Fibroblast of lung (primary cell): ENCODE results near the gene DPP7. TPM values are rescaled to one million over a fixed set of nuclear protein-coding genes. Genes with fewer than 3 reads are reported as not detected.
"Not testable (repeated sequence)": the region's sequence is repeated elsewhere in the genome, so short reads cannot be mapped to it uniquely, and the experiment has no call there.

Experiments
- DNase-seq, 2 donors: peaks; one replicate each; pipeline versions ENCODE4 v3.0.0 to v3.0.0-alpha.2; 2010; ENCODE audit warnings: low read depth in 2 of 2
- H2AFZ ChIP-seq: 2 replicates; pipeline ENCODE4 v1.5.1; 2012; ENCODE audit warnings: low read length, control low read depth, inconsistent platforms
- H3K27ac ChIP-seq: 2 replicates; pipeline ENCODE4 v1.5.1; 2011; ENCODE audit warnings: low read length, control low read depth; ENCODE audit not compliant: insufficient read depth
- H3K27me3 ChIP-seq: 2 replicates; pipeline ENCODE4 v1.5.1; 2011; ENCODE audit warnings: mild to moderate bottlenecking, low read length; ENCODE audit not compliant: control insufficient read depth, insufficient read depth
- H3K36me3 ChIP-seq: 2 replicates; pipeline ENCODE4 v1.5.1; 2011; ENCODE audit warnings: low read length; ENCODE audit not compliant: control insufficient read depth, insufficient read depth
- H3K4me1 ChIP-seq: 2 replicates; pipeline ENCODE4 v1.5.1; 2011; ENCODE audit warnings: low read length; ENCODE audit not compliant: control insufficient read depth, insufficient read depth; ENCODE audit errors: extremely low read depth
- H3K4me2 ChIP-seq: 2 replicates; pipeline ENCODE4 v1.5.1; 2011; ENCODE audit warnings: low read length, control low read depth; ENCODE audit not compliant: insufficient read depth; ENCODE audit errors: extremely low read depth
- H3K4me3 ChIP-seq, 4 experiments: fragments of 200-600 bp in 1 of 4; sonication (generic) in 1 of 4; replicated peaks in 1 of 4; 2 replicates each; pipeline ENCODE4 v1.5.1; 2011 to 2016; ENCODE audit warnings: low read length in 4 of 4, low read depth in 3 of 4, mild to moderate bottlenecking in 3 of 4, control low read depth in 2 of 4, inconsistent platforms in 1 of 4, mixed read lengths in 1 of 4; ENCODE audit not compliant: insufficient read depth in 1 of 4; ENCODE audit errors: control extremely low read depth in 1 of 4
- H3K79me2 ChIP-seq: 2 replicates; pipeline ENCODE4 v1.5.1; 2012; ENCODE audit warnings: mild to moderate bottlenecking, low read length, inconsistent platforms; ENCODE audit not compliant: control insufficient read depth, insufficient read depth
- H3K9ac ChIP-seq: 2 replicates; pipeline ENCODE4 v1.5.1; 2011; ENCODE audit warnings: mild to moderate bottlenecking, low read length, control low read depth; ENCODE audit not compliant: insufficient read depth
- H3K9me3 ChIP-seq: 2 replicates; pipeline ENCODE4 v1.5.1; 2012; ENCODE audit warnings: low read depth, low read length; ENCODE audit not compliant: control insufficient read depth, insufficient read depth
- H4K20me1 ChIP-seq: 2 replicates; pipeline ENCODE4 v1.5.1; 2011; ENCODE audit warnings: low read length; ENCODE audit not compliant: control insufficient read depth, insufficient read depth; ENCODE audit errors: extremely low read depth
- EZH2 ChIP-seq: IDR thresholded peaks from 2 replicates; pipeline ENCODE4 v1.5.1; 2012; ENCODE audit warnings: low read length, control low read depth, mild to moderate bottlenecking; ENCODE audit errors: missing control alignments
- polyA plus RNA-seq, 2 donors: library from polyadenylated mRNA; depleted of rRNA in 1 of 2; stranded (reverse) in 1 of 2; unstranded in 1 of 2; fragments of >200 nt; gene quantifications; 2 replicates each; pipeline ENCODE4 v1.2.1, GENCODE V29; 2011 to 2012; ENCODE audit warnings: missing spikeins in 1 of 2
- total RNA-seq: library from RNA; depleted of rRNA; stranded (reverse); fragments of >200 nt; gene quantifications from 2 replicates; pipeline ENCODE4 v1.2.1, GENCODE V29; 2014
- TF ChIP-seq, protein P1 (sequence below), 2 donors: IDR thresholded peaks in 1 of 2; conservative IDR thresholded peaks in 1 of 2; 1 replicate in 1 of 2; 2 replicates in 1 of 2; pipeline ENCODE4 v1.5.1; 2011 to 2012; ENCODE audit warnings: low read length in 2 of 2, control low read depth in 1 of 2, inconsistent platforms in 1 of 2, low read depth in 1 of 2, mild to moderate bottlenecking in 1 of 2

The DPP7 gene
- total and polyA plus RNA-seq, 2 donors (not counting 1 experiment from before 2014, with no cell fraction given), result 28.6 to 126 TPM

DNA sequence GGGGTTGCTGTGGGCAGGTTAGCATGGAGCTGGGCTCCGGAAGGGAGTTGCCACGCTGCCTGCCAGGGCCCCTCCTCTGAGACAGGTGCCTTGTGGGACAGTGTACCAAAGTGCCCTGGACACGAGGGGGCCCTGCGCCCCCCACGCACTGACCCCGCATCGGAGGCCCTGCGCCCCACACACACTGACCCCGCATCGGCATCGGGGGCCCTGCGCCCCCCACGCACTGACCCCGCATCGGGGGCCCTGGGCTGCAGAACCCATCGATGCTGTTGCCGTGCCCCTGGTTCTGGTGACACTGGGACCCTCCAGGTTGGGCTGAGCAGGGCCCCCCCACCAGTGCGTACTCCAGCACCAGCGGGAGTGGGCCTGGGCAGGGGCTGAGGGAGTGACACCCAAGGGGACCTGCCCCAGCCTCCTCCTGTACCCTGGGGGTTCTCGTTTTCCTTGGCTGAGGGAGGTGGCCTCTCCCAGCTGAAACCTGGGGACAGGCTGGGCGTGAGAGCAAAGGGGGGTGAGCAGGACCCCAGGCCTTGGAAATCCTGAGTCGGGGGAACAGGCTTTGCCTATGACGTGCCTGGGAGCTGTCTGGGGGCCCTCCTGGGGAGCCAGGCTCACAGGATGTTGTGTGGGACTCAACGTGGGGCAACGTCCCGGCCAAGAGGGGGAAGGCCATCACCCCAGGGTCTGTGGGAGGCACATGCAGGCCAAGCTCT is 51.1 kb downstream of the DPP7 start:
- H3K36me3 ChIP-seq, result no peaks in the 10 kb centered on the region
- no peak overlapping the region for H3K4me2 ChIP-seq
- no peak overlapping the region for H3K4me3 ChIP-seq
- TF ChIP-seq EZH2, result no peak
- TF ChIP-seq, protein P1, sequence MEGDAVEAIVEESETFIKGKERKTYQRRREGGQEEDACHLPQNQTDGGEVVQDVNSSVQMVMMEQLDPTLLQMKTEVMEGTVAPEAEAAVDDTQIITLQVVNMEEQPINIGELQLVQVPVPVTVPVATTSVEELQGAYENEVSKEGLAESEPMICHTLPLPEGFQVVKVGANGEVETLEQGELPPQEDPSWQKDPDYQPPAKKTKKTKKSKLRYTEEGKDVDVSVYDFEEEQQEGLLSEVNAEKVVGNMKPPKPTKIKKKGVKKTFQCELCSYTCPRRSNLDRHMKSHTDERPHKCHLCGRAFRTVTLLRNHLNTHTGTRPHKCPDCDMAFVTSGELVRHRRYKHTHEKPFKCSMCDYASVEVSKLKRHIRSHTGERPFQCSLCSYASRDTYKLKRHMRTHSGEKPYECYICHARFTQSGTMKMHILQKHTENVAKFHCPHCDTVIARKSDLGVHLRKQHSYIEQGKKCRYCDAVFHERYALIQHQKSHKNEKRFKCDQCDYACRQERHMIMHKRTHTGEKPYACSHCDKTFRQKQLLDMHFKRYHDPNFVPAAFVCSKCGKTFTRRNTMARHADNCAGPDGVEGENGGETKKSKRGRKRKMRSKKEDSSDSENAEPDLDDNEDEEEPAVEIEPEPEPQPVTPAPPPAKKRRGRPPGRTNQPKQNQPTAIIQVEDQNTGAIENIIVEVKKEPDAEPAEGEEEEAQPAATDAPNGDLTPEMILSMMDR (conservative IDR thresholded peaks at IDR 0.05 in 1 of 2, IDR thresholded peaks at IDR 0.05 in 1 of 2; ENCODE audit: low read depth in 1 of 2, low read length in 2 of 2), result no peak
- peaks cover 2% of the 10 kb centered on the region for H3K27me3 ChIP-seq
- no peaks in the 10 kb centered on the region for H3K9me3 ChIP-seq
- no peak overlapping the region for H2AFZ ChIP-seq
- no peaks in the 10 kb centered on the region for H3K4me1 ChIP-seq
- H3K9ac ChIP-seq, result no peak overlapping the region
- DNase-seq, result no peak
- H3K79me2 ChIP-seq, result no peaks in the 10 kb centered on the region
- H4K20me1 ChIP-seq, result no peaks in the 10 kb centered on the region
- H3K27ac ChIP-seq, result no peak overlapping the region

DNA sequence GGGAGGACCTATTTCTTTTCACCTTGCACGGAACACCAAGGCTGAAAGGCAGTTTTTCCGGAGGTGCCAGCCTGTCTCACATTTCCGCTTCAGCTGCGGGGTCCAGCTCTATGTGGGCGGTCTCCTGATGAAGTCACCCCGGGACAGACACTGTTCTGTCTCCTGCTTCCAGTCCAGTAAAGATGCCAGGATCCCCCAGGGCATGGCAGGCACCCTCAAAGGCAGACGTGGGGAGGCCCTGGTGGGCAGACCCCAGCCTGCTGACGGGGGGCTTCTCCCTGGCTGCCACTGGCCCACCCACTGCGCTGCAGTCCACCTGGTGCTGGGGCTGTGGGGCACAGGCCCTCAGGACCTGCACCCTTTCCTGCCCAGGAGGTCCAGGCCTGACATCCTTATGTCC is 51.7 kb downstream of the DPP7 start:
- H3K9ac ChIP-seq, H3K4me2 ChIP-seq, H4K20me1 ChIP-seq, H3K4me1 ChIP-seq, H3K9me3 ChIP-seq, H2AFZ ChIP-seq, H3K27ac ChIP-seq, DNase-seq, H3K4me3 ChIP-seq, H3K36me3 ChIP-seq, H3K79me2 ChIP-seq, H3K27me3 ChIP-seq: not testable (repeated sequence)

DNA sequence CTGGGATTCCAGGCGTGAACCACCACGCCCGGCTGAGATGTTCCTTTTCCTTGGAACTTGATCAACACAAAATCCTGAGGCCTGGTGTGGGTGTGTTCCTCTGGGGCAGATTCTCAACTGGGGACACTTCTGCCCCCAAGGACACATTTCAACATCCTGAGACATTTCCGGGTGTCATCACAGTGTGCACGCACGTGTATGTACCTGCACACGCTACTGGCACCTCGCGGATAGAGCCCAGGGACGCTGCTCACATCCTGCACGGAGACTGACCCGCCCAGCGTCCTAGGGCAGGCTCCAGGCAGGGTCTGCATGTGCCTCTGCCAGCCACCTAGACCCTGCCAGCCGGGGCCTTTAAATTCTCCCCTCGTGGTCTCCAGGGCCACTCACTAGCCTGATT is 52.1 kb downstream of the DPP7 start:
- Histone ChIP-seq H4K20me1 (no peaks in the 10 kb centered on the region), H3K27ac (no peak overlapping the region), H3K36me3 (no peaks in the 10 kb centered on the region), H2AFZ (no peak overlapping the region), H3K4me3 (no peak overlapping the region), H3K9me3 (no peaks in the 10 kb centered on the region), H3K9ac (no peak overlapping the region), H3K27me3 (peaks cover 2% of the 10 kb centered on the region), H3K4me2 (no peak overlapping the region), H3K4me1 (no peaks in the 10 kb centered on the region), H3K79me2 (no peaks in the 10 kb centered on the region)
- no peak for DNase-seq
- TF ChIP-seq, protein P1 (conservative IDR thresholded peaks at IDR 0.05 in 1 of 2, IDR thresholded peaks at IDR 0.05 in 1 of 2; ENCODE audit: low read depth in 1 of 2, low read length in 2 of 2), result no peak
- no peak for TF ChIP-seq EZH2

Other genes with a start within 250 kb of the DPP7 start
Only the 30 nearest of the 33 such genes appear.
- 136 and 166 TPM in 2 replicates for gene FBXW5, start 170.0 kb downstream of the DPP7 start, total RNA-seq
- gene FBXW5, start 170.0 kb downstream of the DPP7 start, polyA plus RNA-seq, result 31.3 and 39.9 TPM in 2 replicates
- 1.2 TPM in 1 of 2 replicates, not detected in the other for gene C8G, start 169.5 kb downstream of the DPP7 start, total RNA-seq
- gene C8G, start 169.5 kb downstream of the DPP7 start, polyA plus RNA-seq, result 0.40 TPM in 1 of 2 replicates, not detected in the other
- gene LCN12, start 162.5 kb downstream of the DPP7 start, total RNA-seq, result 0.17 TPM in 1 of 2 replicates, not detected in the other
- gene LCN12, start 162.5 kb downstream of the DPP7 start, polyA plus RNA-seq, result 0.02 TPM in 1 of 2 replicates, not detected in the other
- gene PTGDS, start 137.2 kb downstream of the DPP7 start, total RNA-seq, result 89.9 and 90.3 TPM in 2 replicates
- 2.0 and 4.9 TPM in 2 replicates for gene PTGDS, start 137.2 kb downstream of the DPP7 start, polyA plus RNA-seq
- 3.3 and 6.3 TPM in 2 replicates for gene LCNL1, start 131.7 kb downstream of the DPP7 start, total RNA-seq
- 0.75 and 1.4 TPM in 2 replicates for gene LCNL1, start 131.7 kb downstream of the DPP7 start, polyA plus RNA-seq
- 13.7 and 14.9 TPM in 2 replicates for gene PAXX, start 122.3 kb downstream of the DPP7 start, total RNA-seq
- 6.1 and 9.9 TPM in 2 replicates for gene PAXX, start 122.3 kb downstream of the DPP7 start, polyA plus RNA-seq
- 1.3 and 3.5 TPM in 2 replicates for gene CLIC3, start 118.2 kb downstream of the DPP7 start, total RNA-seq
- gene CLIC3, start 118.2 kb downstream of the DPP7 start, polyA plus RNA-seq, result 0.98 and 1.5 TPM in 2 replicates
- gene ABCA2, start 86.5 kb downstream of the DPP7 start, total RNA-seq, result 13.9 and 21.8 TPM in 2 replicates
- 8.5 and 13.4 TPM in 2 replicates for gene ABCA2, start 86.5 kb downstream of the DPP7 start, polyA plus RNA-seq
- not detected in 2 replicates for gene FUT7, start 82.6 kb downstream of the DPP7 start, total RNA-seq
- not detected in 2 replicates for gene FUT7, start 82.6 kb downstream of the DPP7 start, polyA plus RNA-seq
- 10.5 and 15.7 TPM in 2 replicates for gene NPDC1, start 68.6 kb downstream of the DPP7 start, total RNA-seq
- 9.0 and 12.1 TPM in 2 replicates for gene NPDC1, start 68.6 kb downstream of the DPP7 start, polyA plus RNA-seq
- under 0.01 TPM in 2 replicates for gene ENTPD2, start 60.7 kb downstream of the DPP7 start, total RNA-seq
- not detected in 2 replicates for gene ENTPD2, start 60.7 kb downstream of the DPP7 start, polyA plus RNA-seq
- gene SAPCD2, start 44.2 kb downstream of the DPP7 start, total RNA-seq, result 0.26 and 2.8 TPM in 2 replicates
- 0.85 and 2.7 TPM in 2 replicates for gene SAPCD2, start 44.2 kb downstream of the DPP7 start, polyA plus RNA-seq
- gene UAP1L1, start 37.2 kb downstream of the DPP7 start, total RNA-seq, result 15.7 and 21.1 TPM in 2 replicates
- 16.4 and 17.9 TPM in 2 replicates for gene UAP1L1, start 37.2 kb downstream of the DPP7 start, polyA plus RNA-seq
- gene MAN1B1, start 27.7 kb downstream of the DPP7 start, total RNA-seq, result 63.2 and 96.6 TPM in 2 replicates
- gene MAN1B1, start 27.7 kb downstream of the DPP7 start, polyA plus RNA-seq, result 43.0 and 45.5 TPM in 2 replicates
- under 0.01 TPM in 1 of 2 replicates, not detected in the other for gene GRIN1, start 24.4 kb upstream of the DPP7 start, total RNA-seq
- gene GRIN1, start 24.4 kb upstream of the DPP7 start, polyA plus RNA-seq, result 0.06 and 0.08 TPM in 2 replicates
- not detected in 2 replicates for gene LRRC26, start 55.3 kb upstream of the DPP7 start, total RNA-seq
- not detected in 2 replicates for gene LRRC26, start 55.3 kb upstream of the DPP7 start, polyA plus RNA-seq
- not detected in 2 replicates for gene TMEM210, start 57.3 kb upstream of the DPP7 start, total RNA-seq
- gene TMEM210, start 57.3 kb upstream of the DPP7 start, polyA plus RNA-seq, result not detected in 2 replicates
- gene ANAPC2, start 73.8 kb upstream of the DPP7 start, total RNA-seq, result 15.9 and 18.0 TPM in 2 replicates
- 9.1 and 12.3 TPM in 2 replicates for gene ANAPC2, start 73.8 kb upstream of the DPP7 start, polyA plus RNA-seq
- gene SSNA1, start 73.9 kb upstream of the DPP7 start, total RNA-seq, result 56.3 and 58.3 TPM in 2 replicates
- 37.7 and 51.2 TPM in 2 replicates for gene SSNA1, start 73.9 kb upstream of the DPP7 start, polyA plus RNA-seq
- 5.1 and 5.8 TPM in 2 replicates for gene TPRN, start 86.0 kb upstream of the DPP7 start, total RNA-seq
- gene TPRN, start 86.0 kb upstream of the DPP7 start, polyA plus RNA-seq, result 1.6 and 2.3 TPM in 2 replicates
- gene TMEM203, start 90.9 kb upstream of the DPP7 start, total RNA-seq, result 36.2 and 36.3 TPM in 2 replicates
- 38.6 and 44.9 TPM in 2 replicates for gene TMEM203, start 90.9 kb upstream of the DPP7 start, polyA plus RNA-seq
- 2.6 and 3.1 TPM in 2 replicates for gene NDOR1, start 91.0 kb upstream of the DPP7 start, total RNA-seq
- gene NDOR1, start 91.0 kb upstream of the DPP7 start, polyA plus RNA-seq, result 2.4 and 5.6 TPM in 2 replicates
- 0.26 and 0.33 TPM in 2 replicates for gene RNF208, start 107.5 kb upstream of the DPP7 start, total RNA-seq
- gene RNF208, start 107.5 kb upstream of the DPP7 start, polyA plus RNA-seq, result 0.14 and 0.34 TPM in 2 replicates
- 0.51 and 0.66 TPM in 2 replicates for gene CYSRT1, start 110.4 kb upstream of the DPP7 start, total RNA-seq
- gene CYSRT1, start 110.4 kb upstream of the DPP7 start, polyA plus RNA-seq, result 0.19 and 0.25 TPM in 2 replicates
- gene RNF224, start 112.8 kb upstream of the DPP7 start, total RNA-seq, result under 0.01 TPM in 1 of 2 replicates, not detected in the other
- gene RNF224, start 112.8 kb upstream of the DPP7 start, polyA plus RNA-seq, result not detected in 2 replicates
- not detected in 2 replicates for gene SLC34A3, start 116.2 kb upstream of the DPP7 start, total RNA-seq
- gene SLC34A3, start 116.2 kb upstream of the DPP7 start, polyA plus RNA-seq, result not detected in 2 replicates
- gene TUBB4B, start 126.6 kb upstream of the DPP7 start, total RNA-seq, result 106 and 111 TPM in 2 replicates
- gene TUBB4B, start 126.6 kb upstream of the DPP7 start, polyA plus RNA-seq, result 332 and 663 TPM in 2 replicates
- not detected in 2 replicates for gene STPG3, start 136.6 kb upstream of the DPP7 start, total RNA-seq
- not detected in 2 replicates for gene STPG3, start 136.6 kb upstream of the DPP7 start, polyA plus RNA-seq
- 40.6 and 50.0 TPM in 2 replicates for gene NELFB, start 140.6 kb upstream of the DPP7 start, total RNA-seq
- 23.5 and 32.7 TPM in 2 replicates for gene NELFB, start 140.6 kb upstream of the DPP7 start, polyA plus RNA-seq
- 12.6 and 22.1 TPM in 2 replicates for gene TOR4A, start 163.0 kb upstream of the DPP7 start, total RNA-seq
- 3.3 and 11.3 TPM in 2 replicates for gene TOR4A, start 163.0 kb upstream of the DPP7 start, polyA plus RNA-seq